Right atrium auricular region (tissue), 2 donors: ENCODE results near the gene COL19A1. TPM values are rescaled to one million over a fixed set of nuclear protein-coding genes. Genes with fewer than 3 reads are reported as not detected.

ENCODE experiments used
- DNase-seq: peaks from one replicate; pipeline ENCODE4 v3.0.0-alpha.2; 2019; ENCODE audit warnings: low spot score
- H3K27ac ChIP-seq, 2 donors: fragments of 200-600 bp; sonication (generic); 1 replicate in 1 of 2; 2 replicates in 1 of 2; pipeline ENCODE4 v1.5.1; 2016 to 2019
- H3K27me3 ChIP-seq, 2 donors: fragments of 200-600 bp; sonication (generic); one replicate each; pipeline versions ENCODE4 v1.5.1 to v1.6.0; 2017 to 2019
- H3K36me3 ChIP-seq: fragments of 200-600 bp; sonication (generic); one replicate; pipeline ENCODE4 v1.5.1; 2016
- H3K4me1 ChIP-seq, 2 donors: fragments of 200-600 bp; sonication (generic); one replicate each; pipeline versions ENCODE4 v1.5.1 to v1.6.0; 2017 to 2019
- H3K4me3 ChIP-seq, 2 donors: fragments of 200-600 bp; sonication (generic); 1 replicate in 1 of 2; 2 replicates in 1 of 2; pipeline ENCODE4 v1.5.1; 2017 to 2019; ENCODE audit warnings: mild to moderate bottlenecking in 1 of 2, moderate library complexity in 1 of 2
- H3K9me3 ChIP-seq, 2 donors: fragments of 200-600 bp; sonication (generic); one replicate each; pipeline ENCODE4 v1.5.1; 2019
- CTCF ChIP-seq, 2 donors: fragments of 200-600 bp; sonication (generic); IDR thresholded peaks; one replicate each; pipeline ENCODE4 v1.5.1; 2019; ENCODE audit warnings: antibody characterized with exemption in 2 of 2
- total RNA-seq, 2 donors: library from RNA; depleted of rRNA; stranded (reverse); fragments of >200 nt; gene quantifications; one replicate each; pipeline ENCODE4 v1.1.0, GENCODE V29; 2016

COL19A1 gene
- total RNA-seq, 2 donors from 2014 or later = 2.7 to 3.9 TPM

GRCh38 chr6:70164556-70164955 lies 298.2 kb downstream of the COL19A1 start:
- Histone ChIP-seq H3K27me3 (no peaks in the 10 kb centered on the region), H3K4me3 (no peak overlapping the region), H3K4me1 (no peaks in the 10 kb centered on the region), H3K9me3 (no peaks in the 10 kb centered on the region), H3K36me3 (no peaks in the 10 kb centered on the region), H3K27ac (no peak overlapping the region)
- DNase-seq = no peak
- TF ChIP-seq CTCF (IDR thresholded peaks at IDR 0.05) = no peak

GRCh38 chr6:70166088-70166958 lies 300.0 kb downstream of the COL19A1 start:
- peak; percentile 17 to 64 for TF ChIP-seq CTCF (IDR thresholded peaks at IDR 0.05)
- DNase-seq = peak; percentile 61
- H3K27me3 ChIP-seq = no peaks in the 10 kb centered on the region
- no peak overlapping the region for H3K4me3 ChIP-seq
- H3K27ac ChIP-seq = no peak overlapping the region
- no peaks in the 10 kb centered on the region for H3K4me1 ChIP-seq
- no peaks in the 10 kb centered on the region for H3K36me3 ChIP-seq
- H3K9me3 ChIP-seq = no peaks in the 10 kb centered on the region

GRCh38 chr6:70168681-70169377 lies 302.5 kb downstream of the COL19A1 start:
- Histone ChIP-seq H3K4me1 (no peaks in the 10 kb centered on the region), H3K9me3 (no peaks in the 10 kb centered on the region), H3K36me3 (no peaks in the 10 kb centered on the region), H3K27me3 (no peaks in the 10 kb centered on the region), H3K27ac (no peak overlapping the region), H3K4me3 (no peak overlapping the region)
- no peak for DNase-seq
- no peak for TF ChIP-seq CTCF (IDR thresholded peaks at IDR 0.05)

- Histone ChIP-seq H3K4me1 (no peaks in the 10 kb centered on the region), H3K9me3 (no peaks in the 10 kb centered on the region), H3K4me3 (no peak overlapping the region), H3K27me3 (no peaks in the 10 kb centered on the region), H3K27ac (no peak overlapping the region), H3K36me3 (no peaks in the 10 kb centered on the region)
- no peak for DNase-seq
- no peak for TF ChIP-seq CTCF (IDR thresholded peaks at IDR 0.05)
These were observed 304.9 kb downstream of the COL19A1 start for GRCh38 chr6:70171236-70171635.

- DNase-seq = no peak
- H3K4me1 ChIP-seq = no peaks in the 10 kb centered on the region
- no peak for TF ChIP-seq CTCF (IDR thresholded peaks at IDR 0.05)
- no peaks in the 10 kb centered on the region for H3K9me3 ChIP-seq
- no peak overlapping the region for H3K4me3 ChIP-seq
- H3K36me3 ChIP-seq = no peaks in the 10 kb centered on the region
- no peak overlapping the region for H3K27ac ChIP-seq
- no peaks in the 10 kb centered on the region for H3K27me3 ChIP-seq
These were observed 305.9 kb downstream of the COL19A1 start for GRCh38 chr6:70172252-70172651.
